Activated CD4-positive, alpha-beta T cell treated with anti-CD3 and anti-CD28 coated beads, Interleukin-2, Interleukin-6, amounts not matched to agents 100 ng/mL and 50 ng/mL, durations not matched to agents 16 hours and 8 hours (primary cell): ENCODE results near the gene LILRA2.
"Not testable (repeated sequence)": the region's sequence is repeated elsewhere in the genome, so short reads cannot be mapped to it uniquely, and the experiment has no call there.

ENCODE experiments used
- DNase-seq: peaks from one replicate; pipeline ENCODE4 v3.0.0-alpha.2; 2020

LILRA2 gene

GRCh38 chr19:54612428-54612827, 38.8 kb downstream of the LILRA2 start:
- no peak for DNase-seq

- no peak for DNase-seq
These were observed 41.1 kb downstream of the LILRA2 start for GRCh38 chr19:54614726-54615125.

- DNase-seq, result no peak
These were observed 42.5 kb downstream of the LILRA2 start for GRCh38 chr19:54616057-54616456.

GRCh38 chr19:54616821-54617560, 43.4 kb downstream of the LILRA2 start:
- DNase-seq, result no peak

GRCh38 chr19:54620464-54620863, 46.9 kb downstream of the LILRA2 start:
- DNase-seq, result no peak

- no peak for DNase-seq
These were observed 48.8 kb downstream of the LILRA2 start for GRCh38 chr19:54622431-54622830.

- DNase-seq, result not testable (repeated sequence)
These were observed 50.6 kb downstream of the LILRA2 start for GRCh38 chr19:54624234-54624633.

GRCh38 chr19:54624934-54625730, 51.5 kb downstream of the LILRA2 start:
- DNase-seq, result not testable (repeated sequence)

GRCh38 chr19:54626757-54627156, 53.2 kb downstream of the LILRA2 start:
- no peak for DNase-seq

- not testable (repeated sequence) for DNase-seq
These were observed 54.3 kb downstream of the LILRA2 start for GRCh38 chr19:54627912-54628311.

GRCh38 chr19:54630262-54630661, 56.7 kb downstream of the LILRA2 start, which contains the start of gene LILRB1:
Gene LILRB1 (plus strand): TSS chr19:54630484. CDS start chr19:54631074, 590 bp downstream.
- DNase-seq, result not testable (repeated sequence)

- no peak for DNase-seq
These were observed 57.2 kb downstream of the LILRA2 start for GRCh38 chr19:54630782-54631181.

GRCh38 chr19:54631489-54632337, 58.1 kb downstream of the LILRA2 start:
- not testable (repeated sequence) for DNase-seq

- not testable (repeated sequence) for DNase-seq
These were observed 58.9 kb downstream of the LILRA2 start for GRCh38 chr19:54632517-54632916.

- DNase-seq, result no peak
These were observed 59.8 kb downstream of the LILRA2 start for GRCh38 chr19:54633401-54633800.

GRCh38 chr19:54636081-54636480, 62.5 kb downstream of the LILRA2 start:
- DNase-seq, result not testable (repeated sequence)

GRCh38 chr19:54638683-54639082, 65.1 kb downstream of the LILRA2 start:
- DNase-seq, result no peak
